Natural killer cell treated with Interleukin-12 subunit alpha and Interleukin-12 subunit beta and Interleukin-15 and Interleukin-18, amount 100 ng/mL, for 72 hours (primary cell): Measurements from ENCODE around the gene PRDX3. TPM values are rescaled to one million over a fixed set of nuclear protein-coding genes. Genes with fewer than 3 reads are reported as not detected.

ENCODE experiments used
- total RNA-seq, 2 donors: library from RNA; stranded (reverse); gene quantifications; one replicate each; pipeline ENCODE4 v1.2.3, GENCODE V29; 2022

The PRDX3 gene
- total RNA-seq, 2 donors from 2014 or later: 137 to 144 TPM

Other genes starting within 250 kb of the PRDX3 start
- gene NANOS1, start 149.1 kb downstream of the PRDX3 start, total RNA-seq: 1 to 10 TPM in 1 of 2 donors, under 1 TPM in 1; 0.56 to 1.8 TPM
- 100 to 1,000 TPM; 146 to 214 TPM for gene EIF3A, start 98.0 kb downstream of the PRDX3 start, total RNA-seq
- 10 to 100 TPM; 46.2 to 57.7 TPM for gene DENND10, start 74.7 kb downstream of the PRDX3 start, total RNA-seq
- gene SFXN4, start 13.1 kb downstream of the PRDX3 start, total RNA-seq: 10 to 100 TPM; 22.4 to 48.0 TPM
- 10 to 100 TPM; 11.1 to 16.2 TPM for gene GRK5, start 28.8 kb upstream of the PRDX3 start, total RNA-seq